Measurements from ENCODE around the gene LSS.
A peak's percentile ranks its signal among the peaks of the same experiment; 100 is the strongest.
"Not testable (repeated sequence)": the region's sequence is repeated elsewhere in the genome, so short reads cannot be mapped to it uniquely, and the experiment has no call there.

The LSS gene

GRCh38 chr21:46184625-46185555 lies 43.7 kb downstream of the LSS start:
- DNase-seq, result no peak

- no peak for DNase-seq
Measured at GRCh38 chr21:46183910-46184624, 44.5 kb downstream of the LSS start, which contains the start of gene SPATC1L. SPATC1L (minus strand) TSS chr21:46184459; CDS start chr21:46182816, 1,643 bp downstream.

GRCh38 chr21:46183337-46183909 lies 45.2 kb downstream of the LSS start:
- DNase-seq, result not testable (repeated sequence)

- no peak for DNase-seq
Measured at GRCh38 chr21:46182548-46183336, 45.8 kb downstream of the LSS start.

GRCh38 chr21:46181953-46182547 lies 46.5 kb downstream of the LSS start:
- DNase-seq, result no peak

GRCh38 chr21:46181436-46181835 lies 47.1 kb downstream of the LSS start:
- no peak for DNase-seq

- no peak for DNase-seq
Measured at GRCh38 chr21:46180778-46181391, 47.7 kb downstream of the LSS start.

GRCh38 chr21:46180079-46180722 lies 48.4 kb downstream of the LSS start:
- no peak for DNase-seq

- no peak for DNase-seq
Measured at GRCh38 chr21:46179708-46180078, 48.9 kb downstream of the LSS start.

- no peak for DNase-seq
Measured at GRCh38 chr21:46178961-46179360, 49.6 kb downstream of the LSS start.

- not testable (repeated sequence) for DNase-seq
Measured at GRCh38 chr21:46176443-46177129, 52.0 kb downstream of the LSS start.

GRCh38 chr21:46173573-46173972 lies 55.0 kb downstream of the LSS start:
- no peak for DNase-seq

GRCh38 chr21:46172863-46173528 lies 55.6 kb downstream of the LSS start:
- DNase-seq, result no peak

GRCh38 chr21:46171996-46172862 lies 56.3 kb downstream of the LSS start:
- DNase-seq, result no peak

- no peak for DNase-seq
Measured at GRCh38 chr21:46171585-46171984, 57.0 kb downstream of the LSS start.

- not testable (repeated sequence) for DNase-seq
Measured at GRCh38 chr21:46170436-46171193, 58.0 kb downstream of the LSS start.

GRCh38 chr21:46168659-46169386 lies 59.8 kb downstream of the LSS start:
- peak; percentile 3 for DNase-seq

GRCh38 chr21:46168238-46168637 lies 60.3 kb downstream of the LSS start:
- DNase-seq, result no peak

All from NCI-H1417 treated with DMSO at 0.1 percent for 48 hours (cell line).